Measurements from ENCODE around the gene COL9A1.

- no peak for TF ChIP-seq CTCF (IDR thresholded peaks at IDR 0.05)
- no peak for TF ChIP-seq POLR2AphosphoS5 (IDR thresholded peaks at IDR 0.05; ENCODE audit: low read depth, low read length)
- no peak for TF ChIP-seq SIN3A (IDR thresholded peaks at IDR 0.05; ENCODE audit: borderline replicate concordance, insufficient read depth, low read depth, low read length)
- TF ChIP-seq TCF7L2 (IDR thresholded peaks at IDR 0.05; ENCODE audit: low read depth, low read length), result no peak
Observed at GRCh38 chr6:70180183-70180900, 122.5 kb downstream of the COL9A1 start.
